HUES6 (cell line): ENCODE data around the gene SLC25A27.

ENCODE experiments used
- H3K27ac ChIP-seq: 2 replicates; pipeline ENCODE4 v1.7.0; 2013; ENCODE audit warnings: low read depth, mild to moderate bottlenecking, low read length, inconsistent platforms
- H3K27me3 ChIP-seq: 2 replicates; pipeline ENCODE4 v1.6.1; 2013; ENCODE audit warnings: low read length; ENCODE audit not compliant: control insufficient read depth, insufficient read depth
- H3K36me3 ChIP-seq: 2 replicates; pipeline ENCODE4 v1.6.1; 2013; ENCODE audit warnings: low read length; ENCODE audit not compliant: control insufficient read depth, insufficient read depth
- H3K4me1 ChIP-seq: 2 replicates; pipeline ENCODE4 v1.6.1; 2013; ENCODE audit warnings: low read length; ENCODE audit not compliant: control insufficient read depth, insufficient read depth
- H3K4me3 ChIP-seq: 2 replicates; pipeline ENCODE4 v1.5.1; 2013; ENCODE audit warnings: low read depth, low read length
- H3K9ac ChIP-seq: one replicate; pipeline ENCODE4 v1.6.1; 2013; ENCODE audit warnings: mild to moderate bottlenecking, low read length
- H3K9me3 ChIP-seq: 2 replicates; pipeline ENCODE4 v1.6.1; 2013; ENCODE audit warnings: low read depth, low read length; ENCODE audit not compliant: control insufficient read depth, insufficient read depth

Gene SLC25A27

GRCh38 chr6:46719099-46719498 lies 66.3 kb downstream of the SLC25A27 start:
- H3K9me3 ChIP-seq = no peaks in the 10 kb centered on the region
- no peaks in the 10 kb centered on the region for H3K36me3 ChIP-seq
- no peaks in the 10 kb centered on the region for H3K4me1 ChIP-seq
- H3K27ac ChIP-seq = no peak overlapping the region
- no peak overlapping the region for H3K9ac ChIP-seq
- no peaks in the 10 kb centered on the region for H3K27me3 ChIP-seq
- H3K4me3 ChIP-seq = no peak overlapping the region

DNA sequence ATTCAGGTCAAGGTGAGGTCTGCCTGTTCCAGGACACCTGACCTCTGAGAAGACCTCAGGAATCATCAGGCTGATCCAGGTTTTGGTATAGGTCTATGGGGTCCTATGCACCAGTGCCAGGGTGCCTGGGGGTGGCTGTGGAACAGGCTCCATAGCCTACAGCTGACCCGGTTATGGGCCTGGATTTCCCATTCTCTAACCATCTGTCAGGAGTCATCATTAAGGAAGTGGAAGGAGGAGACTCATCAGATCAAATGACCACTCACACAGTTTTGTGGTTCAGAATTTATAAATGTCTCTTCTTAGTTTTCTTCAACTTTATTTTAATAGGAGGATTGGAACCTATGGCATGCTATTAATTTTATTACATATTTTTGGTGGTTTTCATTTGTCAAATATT lies 67.6 kb downstream of the SLC25A27 start:
- Histone ChIP-seq H3K9me3 (no peaks in the 10 kb centered on the region), H3K27ac (no peak overlapping the region), H3K36me3 (no peaks in the 10 kb centered on the region), H3K27me3 (no peaks in the 10 kb centered on the region; the same call in 1 of the 2 replicates), H3K9ac (no peak overlapping the region), H3K4me1 (no peaks in the 10 kb centered on the region), H3K4me3 (no peak overlapping the region)
